Left ventricle myocardium inferior (tissue), 1 donor: Measurements from ENCODE around the gene CPNE4. TPM values are rescaled to one million over a fixed set of nuclear protein-coding genes. Genes with fewer than 3 reads are reported as not detected.

Experiments used
- DNase-seq: peaks from one replicate; pipeline ENCODE4 v3.0.0-alpha.2; 2020
- H3K27ac ChIP-seq: fragments of 200-600 bp; replicated peaks from 2 replicates; pipeline ENCODE4 v1.8.0; 2021
- H3K27me3 ChIP-seq: fragments of 200-600 bp; 2 replicates; pipeline ENCODE4 v1.8.0; 2021; ENCODE audit warnings: low read depth
- H3K36me3 ChIP-seq: fragments of 200-600 bp; 2 replicates; pipeline ENCODE4 v1.8.0; 2021
- H3K4me1 ChIP-seq: fragments of 200-600 bp; 2 replicates; pipeline ENCODE4 v1.8.0; 2021
- H3K4me3 ChIP-seq: fragments of 200-600 bp; 2 replicates; pipeline ENCODE4 v1.8.0; 2021; ENCODE audit warnings: mild to moderate bottlenecking, moderate library complexity
- H3K9me3 ChIP-seq: fragments of 200-600 bp; replicated peaks from 2 replicates; pipeline ENCODE4 v1.8.0; 2021
- CTCF ChIP-seq: fragments of 200-600 bp; IDR thresholded peaks from 2 replicates; pipeline ENCODE4 v1.8.0; 2021; ENCODE audit warnings: antibody characterized with exemption, mild to moderate bottlenecking, borderline replicate concordance
- intact Hi-C: fragments of 100-400 bp; cut with micrococcal nuclease; formaldehyde crosslinking; loops from one replicate; pipeline ENCODE4 v1.11.0; 2022
- total RNA-seq: library from RNA; stranded (reverse); fragmentation: NEBNext Ultra II Directional; extraction: Animal tissue kit (Norgen Biotek cat#: 25700); gene quantifications from one replicate; pipeline ENCODE4 v1.2.1, GENCODE V29; 2021
- donor health status: DM: no; HTN: yes; CAD: no; lungs with severe emphysema.

The CPNE4 gene
- total RNA-seq, 1 donor from 2014 or later = 17.9 TPM

GRCh38 chr3:132032959-132033358 lies 1.9 kb downstream of the CPNE4 start:
- Histone ChIP-seq H3K9me3 (no peaks in the 10 kb centered on the region), H3K27ac (no peak overlapping the region), H3K36me3 (no peaks in the 10 kb centered on the region), H3K4me1 (peaks cover 12% of the 10 kb centered on the region), H3K4me3 (no peak overlapping the region), H3K27me3 (peaks cover 81% of the 10 kb centered on the region)
- no peak for TF ChIP-seq CTCF
- intact Hi-C loops = no loop called here
- DNase-seq = no peak

DNA sequence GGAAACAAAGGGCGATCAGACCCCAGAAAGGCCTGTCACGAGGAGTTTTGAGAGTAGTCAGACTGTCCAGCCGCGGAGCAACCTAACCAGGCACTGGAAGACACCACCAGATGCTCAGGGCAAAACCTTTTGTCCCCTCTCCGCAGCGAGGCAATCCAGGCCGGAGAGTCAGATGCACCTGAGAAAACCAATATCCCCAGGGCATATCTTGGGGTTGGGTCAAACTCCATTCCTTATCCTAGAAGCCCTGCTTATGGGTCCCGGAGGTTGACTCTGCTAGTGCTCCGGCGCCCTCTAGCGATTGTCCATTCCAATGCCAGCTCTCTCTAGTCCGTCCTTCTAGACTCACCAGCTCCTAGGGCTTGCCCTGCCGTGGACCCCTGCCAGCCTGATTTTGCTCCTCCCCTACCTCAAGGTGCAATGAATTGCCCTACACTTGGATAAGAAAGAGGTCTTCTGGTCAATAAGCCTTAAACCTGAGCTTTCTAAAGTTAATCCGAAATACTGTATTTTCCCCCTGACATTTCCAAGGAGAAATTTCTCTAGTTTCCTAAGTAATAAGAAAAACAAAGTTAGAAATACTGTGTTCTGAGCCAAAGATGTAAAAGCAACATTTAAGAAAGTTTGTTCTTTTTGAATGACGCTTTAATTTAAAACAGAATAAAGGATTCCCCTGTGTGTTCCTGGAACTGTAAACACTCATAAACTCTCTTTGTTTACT lies 5.5 kb downstream of the CPNE4 start:
- no peaks in the 10 kb centered on the region for H3K9me3 ChIP-seq
- no peaks in the 10 kb centered on the region for H3K36me3 ChIP-seq
- H3K27me3 ChIP-seq = peaks cover 45% of the 10 kb centered on the region
- intact Hi-C loops = loop anchor here (2.0 kb wide), 1 partner anchor 235 kb away; no protein-coding TSS in a partner anchor
- H3K4me1 ChIP-seq = peaks cover 3% of the 10 kb centered on the region
- no peak overlapping the region for H3K4me3 ChIP-seq
- no peak overlapping the region for H3K27ac ChIP-seq
- TF ChIP-seq CTCF = peak; percentile 90
- peak; percentile 73 for DNase-seq

DNA sequence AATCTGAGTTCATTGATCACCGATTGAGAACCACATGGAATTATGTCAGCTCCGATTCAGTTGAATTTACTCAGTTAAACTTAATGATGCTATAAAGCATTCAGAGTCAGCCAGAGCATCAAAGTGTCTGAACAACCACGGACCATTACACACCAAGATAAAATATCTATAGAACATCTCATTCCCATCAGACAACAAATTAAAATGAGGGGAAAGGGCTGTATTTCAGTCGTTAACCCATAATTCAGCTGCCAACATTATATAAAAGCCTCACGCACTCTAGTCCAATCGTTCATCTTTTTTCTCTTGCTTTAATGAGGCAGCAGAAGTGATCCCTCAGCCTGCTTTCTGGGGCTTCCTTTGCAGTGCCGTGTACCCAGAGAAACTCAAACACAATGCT lies 11.9 kb downstream of the CPNE4 start:
- no peak for TF ChIP-seq CTCF
- H3K4me1 ChIP-seq = no peaks in the 10 kb centered on the region
- no peaks in the 10 kb centered on the region for H3K36me3 ChIP-seq
- H3K27ac ChIP-seq = no peak overlapping the region
- peaks cover 40% of the 10 kb centered on the region for H3K27me3 ChIP-seq
- intact Hi-C loops = no loop called here
- no peak for DNase-seq
- H3K9me3 ChIP-seq = no peaks in the 10 kb centered on the region
- H3K4me3 ChIP-seq = no peak overlapping the region

DNA sequence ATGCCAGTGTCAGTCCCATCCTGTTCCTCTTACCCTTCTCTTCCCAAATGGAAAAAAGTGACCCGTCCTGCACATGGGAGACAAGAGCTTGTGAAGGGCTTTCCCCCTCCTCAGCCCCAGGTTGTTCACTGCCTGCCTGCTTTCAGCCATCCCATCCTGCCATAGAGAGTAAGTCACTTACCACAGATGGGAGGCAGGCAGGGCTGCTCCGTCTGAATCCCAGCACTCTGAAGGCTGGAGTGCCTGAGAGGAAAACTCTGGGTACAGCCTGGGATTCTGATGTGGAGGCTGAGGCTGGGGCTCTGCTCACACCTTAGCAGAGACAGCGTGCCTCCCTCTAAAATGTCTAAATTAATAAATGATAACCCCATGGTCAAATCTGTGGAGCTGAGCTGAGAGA lies 14.8 kb downstream of the CPNE4 start:
- TF ChIP-seq CTCF = no peak
- no peaks in the 10 kb centered on the region for H3K36me3 ChIP-seq
- no peaks in the 10 kb centered on the region for H3K9me3 ChIP-seq
- no peak overlapping the region for H3K27ac ChIP-seq
- intact Hi-C loops = no loop called here
- DNase-seq = no peak
- H3K27me3 ChIP-seq = peaks cover 68% of the 10 kb centered on the region
- H3K4me1 ChIP-seq = no peaks in the 10 kb centered on the region
- no peak overlapping the region for H3K4me3 ChIP-seq

DNA sequence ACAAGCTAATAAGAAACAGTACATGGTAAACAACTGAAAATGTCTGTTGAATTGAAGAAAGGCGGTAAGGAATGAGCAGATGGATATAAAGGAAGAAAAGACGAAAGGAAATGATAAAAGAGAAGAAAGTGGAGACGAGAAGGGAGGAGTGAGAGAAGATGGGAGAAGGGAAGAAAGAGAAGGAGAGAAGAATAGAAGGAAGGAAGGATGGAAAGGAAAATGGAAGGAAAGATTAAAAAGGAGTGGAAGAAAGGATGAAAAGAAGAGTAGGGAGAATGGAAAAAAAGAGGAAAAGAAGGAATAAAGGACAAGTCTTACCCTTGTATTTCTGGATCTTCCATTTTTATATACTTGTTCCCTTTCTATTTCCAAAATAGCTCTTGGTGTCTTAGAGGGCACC lies 17.7 kb downstream of the CPNE4 start:
- intact Hi-C loops = no loop called here
- Histone ChIP-seq H3K36me3 (no peaks in the 10 kb centered on the region), H3K4me3 (no peak overlapping the region), H3K27ac (no peak overlapping the region), H3K27me3 (peaks cover 79% of the 10 kb centered on the region), H3K9me3 (no peaks in the 10 kb centered on the region), H3K4me1 (no peaks in the 10 kb centered on the region)
- no peak for DNase-seq
- TF ChIP-seq CTCF = no peak
